ENCODE measurements around the gene PREP. TPM values are rescaled to one million over a fixed set of nuclear protein-coding genes. Genes with fewer than 3 reads are reported as not detected.
A peak's percentile ranks its signal among the peaks of the same experiment; 100 is the strongest.

PREP gene
- 66.5 and 69.9 TPM in 2 replicates for total RNA-seq (2022)
- percentile 90 among the genes with signal in this experiment for Bru-seq, nascent RNA
- BruChase-seq, experiment 1, labeled RNA remaining after a 2-hour chase: percentile 77 among the genes with signal in this experiment
- BruChase-seq, experiment 2, labeled RNA remaining after a 6-hour chase: percentile 80 among the genes with signal in this experiment
- long read RNA-seq, transcript PREP-201 (15 exons, 2,905 nt): major isoform, 55 of 97 reads
- long read RNA-seq, partial matches to known transcripts: 33 of 97 reads
- long read RNA-seq, other reads (novel, unspliced or antisense): 9 of 97 reads

DNA sequence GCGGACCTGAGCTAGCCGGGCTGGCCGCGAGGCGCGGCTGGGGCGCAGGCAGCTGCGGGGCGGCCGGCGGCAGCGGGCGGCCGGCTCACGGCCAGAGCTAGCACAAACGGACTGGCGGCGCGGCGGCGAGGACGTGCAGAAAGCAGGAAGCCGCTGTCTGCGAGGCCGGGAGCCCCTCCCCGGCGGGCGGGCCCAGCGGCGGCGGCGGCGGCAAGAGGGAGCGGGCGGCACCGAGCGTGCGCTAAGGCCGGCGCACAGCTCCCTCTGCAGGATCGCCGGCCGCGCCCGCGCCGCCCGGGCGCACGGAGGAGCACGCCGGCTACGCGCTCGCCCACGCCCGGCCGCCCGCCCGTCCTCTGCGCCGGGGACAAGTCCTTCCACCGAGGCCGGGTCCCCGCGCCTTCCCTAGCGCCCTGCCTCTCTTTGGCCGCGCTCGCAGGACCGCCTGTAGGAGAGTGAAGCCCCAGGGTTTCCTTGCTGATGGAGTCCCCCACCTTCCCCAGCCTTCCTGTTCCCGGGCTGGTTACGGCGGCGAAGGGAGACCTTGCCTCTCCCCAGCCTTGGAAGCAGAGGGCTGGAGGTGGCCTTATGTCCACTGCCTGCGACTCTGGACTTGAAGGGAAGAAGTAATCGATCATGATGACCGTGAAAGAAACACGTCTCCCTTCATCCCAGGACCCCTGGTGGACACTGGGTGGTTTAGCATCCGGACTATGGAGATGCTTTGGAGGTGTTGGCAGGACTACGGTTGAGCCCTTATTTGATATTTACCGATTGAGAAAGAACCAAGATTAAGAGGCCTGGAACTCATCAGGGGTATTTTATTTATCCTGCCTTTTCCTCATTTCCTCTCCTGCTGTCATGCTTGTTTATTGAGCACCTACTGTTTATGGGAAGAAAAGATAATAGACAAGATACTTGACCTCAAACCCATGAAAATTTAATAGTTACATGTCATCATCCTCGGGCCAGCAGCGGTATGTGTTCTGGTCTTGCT, at the start of gene PREP:
TSS of gene PREP (minus strand) at position 144 of the 997 bp plus-strand sequence. CDS start 191 bp downstream, outside the sequence.
- Mint-ChIP-seq H3K9me3 (ENCODE audit: unreplicated experiment) (no peaks in the 10 kb centered on the region), H3K27me3 (ENCODE audit: insufficient read depth, unreplicated experiment) (no peaks in the 10 kb centered on the region), H3K27ac (ENCODE audit: unreplicated experiment) (peak within 1 kb of the TSS; percentile 91), H3K36me3 (ENCODE audit: insufficient read depth, unreplicated experiment) (peaks cover under 1% of the 10 kb centered on the region), H3K4me1 (ENCODE audit: low read depth, unreplicated experiment) (peaks cover 21% of the 10 kb centered on the region), H3K4me3 (ENCODE audit: unreplicated experiment) (peak within 1 kb of the TSS; percentile 97)
- CTCF ChIA-PET: interaction anchor here (0.6 to 1.2 kb wide), 11 partner anchors 10 to 316 kb away, joined by 3 to 10 read pairs (median 4); no protein-coding TSS in a partner anchor
- peak; percentile 82 to 92 for DNase-seq
- peak; percentile 81 for TF ChIP-seq CTCF (IDR thresholded peaks at IDR 0.05; ENCODE audit: insufficient read depth in 1 of 2, low read depth in 1 of 2, low read length in 1 of 2, severe bottlenecking in 1 of 2, unreplicated experiment in 1 of 2)
- no peaks in the 10 kb centered on the region for H3K9me3 ChIP-seq
- peak within 1 kb of the TSS; percentile 96 for H3K4me3 ChIP-seq (ENCODE audit: low read depth, low read length)
- intact Hi-C loops (cut with micrococcal nuclease; ENCODE audit: unreplicated experiment): loop anchor here (1.0 to 2.0 kb wide), 4 partner anchors 29 to 316 kb away; no protein-coding TSS in a partner anchor
- POLR2A ChIA-PET: interaction anchor here (1.2 kb wide), 1 partner anchor 29 kb away, joined by 6 read pairs; no protein-coding TSS in a partner anchor
- H3K4me1 ChIP-seq: peaks cover 17% of the 10 kb centered on the region
- BruUV-seq (replicated peaks): no TSS peak
- no peaks in the 10 kb centered on the region for H3K27me3 ChIP-seq (replicated peaks; ENCODE audit: control insufficient read depth, insufficient read depth, low read length)
- H3K36me3 ChIP-seq (ENCODE audit: control insufficient read depth, insufficient read depth, low read length): no peaks in the 10 kb centered on the region

- Histone ChIP-seq H3K4me3 (ENCODE audit: low read depth, low read length) (no peak overlapping the region), H3K9me3 (no peaks in the 10 kb centered on the region), H3K27me3 (replicated peaks; ENCODE audit: control insufficient read depth, insufficient read depth, low read length) (no peaks in the 10 kb centered on the region), H3K36me3 (ENCODE audit: control insufficient read depth, insufficient read depth, low read length) (no peaks in the 10 kb centered on the region), H3K4me1 (no peaks in the 10 kb centered on the region)
- no peak overlapping the region for H3K4me3 Mint-ChIP-seq (ENCODE audit: unreplicated experiment)
- intact Hi-C loops (cut with micrococcal nuclease; ENCODE audit: unreplicated experiment): no loop called here
- CTCF ChIA-PET: interaction anchor here (1.0 kb wide), 1 partner anchor 21 kb away, joined by 5 read pairs; no protein-coding TSS in a partner anchor
- POLR2A ChIA-PET: no interaction called here
- H3K36me3 Mint-ChIP-seq (ENCODE audit: insufficient read depth, unreplicated experiment): no peaks in the 10 kb centered on the region
- DNase-seq: no peak
- no TSS peak for BruUV-seq (replicated peaks)
- no peaks in the 10 kb centered on the region for H3K27me3 Mint-ChIP-seq (ENCODE audit: insufficient read depth, unreplicated experiment)
- no peak for TF ChIP-seq CTCF (IDR thresholded peaks at IDR 0.05; ENCODE audit: insufficient read depth in 1 of 2, low read depth in 1 of 2, low read length in 1 of 2, severe bottlenecking in 1 of 2, unreplicated experiment in 1 of 2)
- H3K9me3 Mint-ChIP-seq (ENCODE audit: unreplicated experiment): peaks cover 9% of the 10 kb centered on the region
- no peak overlapping the region for H3K27ac Mint-ChIP-seq (ENCODE audit: unreplicated experiment)
- no peaks in the 10 kb centered on the region for H3K4me1 Mint-ChIP-seq (ENCODE audit: low read depth, unreplicated experiment)
Observed at GRCh38 chr6:105452376-105452775, 49.5 kb upstream of the PREP start.

- ChIA-PET POLR2A (no interaction called here), CTCF (no interaction called here)
- Mint-ChIP-seq H3K27ac (ENCODE audit: unreplicated experiment) (no peak overlapping the region), H3K4me3 (ENCODE audit: unreplicated experiment) (no peak overlapping the region), H3K9me3 (ENCODE audit: unreplicated experiment) (peaks cover 7% of the 10 kb centered on the region), H3K4me1 (ENCODE audit: low read depth, unreplicated experiment) (no peaks in the 10 kb centered on the region), H3K27me3 (ENCODE audit: insufficient read depth, unreplicated experiment) (no peaks in the 10 kb centered on the region), H3K36me3 (ENCODE audit: insufficient read depth, unreplicated experiment) (no peaks in the 10 kb centered on the region)
- Histone ChIP-seq H3K27me3 (replicated peaks; ENCODE audit: control insufficient read depth, insufficient read depth, low read length) (no peaks in the 10 kb centered on the region), H3K4me1 (no peaks in the 10 kb centered on the region), H3K9me3 (no peaks in the 10 kb centered on the region), H3K4me3 (ENCODE audit: low read depth, low read length) (no peak overlapping the region), H3K36me3 (ENCODE audit: control insufficient read depth, insufficient read depth, low read length) (no peaks in the 10 kb centered on the region)
- intact Hi-C loops (cut with micrococcal nuclease; ENCODE audit: unreplicated experiment): no loop called here
- no peak for DNase-seq
- BruUV-seq (replicated peaks): no TSS peak
- no peak for TF ChIP-seq CTCF (IDR thresholded peaks at IDR 0.05; ENCODE audit: insufficient read depth in 1 of 2, low read depth in 1 of 2, low read length in 1 of 2, severe bottlenecking in 1 of 2, unreplicated experiment in 1 of 2)
Observed at GRCh38 chr6:105449756-105450390, 47.0 kb upstream of the PREP start.
